HepG2 (cell line): ENCODE data around the gene PIM1. TPM values are rescaled to one million over a fixed set of nuclear protein-coding genes. Genes with fewer than 3 reads are reported as not detected.

Source experiments
- CCDC6 ChIP-seq: sonication (generic); formaldehyde crosslinking; IDR thresholded peaks from 2 replicates; pipeline ENCODE4 v1.8.1; 2022; ENCODE audit warnings: mild to moderate bottlenecking, missing genetic modification reagents, moderate library complexity
- CEBPZ ChIP-seq: IDR thresholded peaks from 2 replicates; pipeline ENCODE4 v1.6.1; 2012; ENCODE audit warnings: low read length, improper control_type of control experiment
- GPBP1L1 ChIP-seq: sonication (generic); formaldehyde crosslinking; IDR thresholded peaks from 2 replicates; pipeline ENCODE4 v1.5.0; 2020; ENCODE audit warnings: mild to moderate bottlenecking, missing genetic modification reagents
- MIER2 ChIP-seq: IDR thresholded peaks from 2 replicates; pipeline ENCODE4 v1.6.1; 2016; ENCODE audit warnings: missing biosample characterization, missing genetic modification reagents
- PAXIP1 ChIP-seq: sonication (generic); formaldehyde crosslinking; conservative IDR thresholded peaks from 2 replicates; pipeline ENCODE4 v1.4.0; 2020; ENCODE audit warnings: mild to moderate bottlenecking, missing genetic modification reagents, moderate library complexity
- SIX1 ChIP-seq: sonication (generic); formaldehyde crosslinking; IDR thresholded peaks from 2 replicates; pipeline ENCODE4 v1.4.0; 2020; ENCODE audit warnings: missing genetic modification reagents, borderline replicate concordance
- SNRNP70 ChIP-seq: fragments of 200-400 bp; formaldehyde crosslinking; IDR thresholded peaks from 2 replicates; pipeline ENCODE4 v1.6.1; 2017; ENCODE audit warnings: mild to moderate bottlenecking, low read depth, low read length, moderate library complexity
- SP140L ChIP-seq: sonication (generic); formaldehyde crosslinking; IDR thresholded peaks from 2 replicates; pipeline ENCODE4 v1.4.0; 2020; ENCODE audit warnings: missing genetic modification reagents, borderline replicate concordance
- STAT5B ChIP-seq: sonication (generic); formaldehyde crosslinking; IDR thresholded peaks from 2 replicates; pipeline ENCODE4 v1.4.0; 2020; ENCODE audit warnings: missing genetic modification reagents
- ZC3H13 ChIP-seq: sonication (generic); formaldehyde crosslinking; IDR thresholded peaks from 2 replicates; pipeline ENCODE4 v1.8.1; 2023; ENCODE audit warnings: mild to moderate bottlenecking, missing genetic modification reagents, moderate library complexity
- ZFP91 ChIP-seq: sonication (generic); formaldehyde crosslinking; IDR thresholded peaks from 2 replicates; pipeline ENCODE4 v1.9.0; 2022; ENCODE audit warnings: missing genetic modification reagents, mild to moderate bottlenecking, borderline replicate concordance
- ZNF331 ChIP-seq: sonication (generic); formaldehyde crosslinking; IDR thresholded peaks from 2 replicates; pipeline ENCODE4 v1.4.0; 2020; ENCODE audit warnings: missing genetic modification reagents
- ZNF451 ChIP-seq: sonication (generic); formaldehyde crosslinking; IDR thresholded peaks from 2 replicates; pipeline ENCODE4 v1.5.0; 2020; ENCODE audit warnings: mild to moderate bottlenecking, missing genetic modification reagents
- ZNF580 ChIP-seq: IDR thresholded peaks from 2 replicates; pipeline ENCODE4 v1.6.1; 2016; ENCODE audit warnings: low read depth, borderline replicate concordance
- ZNF781 ChIP-seq: sonication (generic); formaldehyde crosslinking; IDR thresholded peaks from 2 replicates; pipeline ENCODE4 v1.5.1; 2020; ENCODE audit warnings: borderline replicate concordance, mild to moderate bottlenecking, missing genetic modification reagents; ENCODE audit errors: not compliant biosample characterization
- ZNF788 ChIP-seq: sonication (generic); formaldehyde crosslinking; IDR thresholded peaks from 2 replicates; pipeline ENCODE4 v1.5.0; 2020; ENCODE audit warnings: mild to moderate bottlenecking, missing genetic modification reagents, borderline replicate concordance
- polyA plus RNA-seq, 8 experiments: library from polyadenylated mRNA; depleted of rRNA in 3 of 8; stranded (reverse) in 7 of 8; unstranded in 1 of 8; fragments of >200 nt; fragmentation: Illumina TruSeq in 4 of 8; extraction: Trizol in 4 of 8; gene quantifications; 2 replicates each; pipeline versions ENCODE4 v1.2.1 to v1.2.3, GENCODE V29; 2011 to 2016; ENCODE audit warnings: low read depth in 4 of 8, missing spikeins in 1 of 8, mixed read lengths in 1 of 8; ENCODE audit not compliant: insufficient read depth in 1 of 8
- total RNA-seq, 5 experiments: library from RNA; depleted of rRNA; stranded (reverse); fragments of >200 nt; fragmentation: Illumina TruSeq; extraction: Trizol; gene quantifications; 2 replicates each; pipeline ENCODE4 v1.2.3, GENCODE V29; 2016; ENCODE audit warnings: low read depth in 1 of 5

The PIM1 gene
- total and polyA plus RNA-seq, 2 of the 13 experiments (the other 11 are each of a cell fraction or from before 2014, with no cell fraction given): 29.4 to 117 TPM

GRCh38 chr6:37207903-37208456, 38.0 kb downstream of the PIM1 start (continued):
- TF ChIP-seq SNRNP70: no peak
- no peak for TF ChIP-seq ZNF451 (CRISPR knock-in tag)
- no peak for TF ChIP-seq CCDC6
- no peak for TF ChIP-seq MIER2 (CRISPR knock-in tag)
- peak; percentile 18; the same call in 1 of the 2 replicates for TF ChIP-seq ZFP91 (CRISPR knock-in tag)
- no peak for TF ChIP-seq ZC3H13
- no peak for TF ChIP-seq GPBP1L1 (CRISPR knock-in tag)
- TF ChIP-seq SP140L (CRISPR knock-in tag): no peak
- no peak for TF ChIP-seq STAT5B (CRISPR knock-in tag)
- peak; percentile 77; the same call in 1 of the 2 replicates for TF ChIP-seq ZNF580 (CRISPR knock-in tag)
- no peak for TF ChIP-seq ZNF331
- TF ChIP-seq ZNF781 (CRISPR knock-in tag): no peak
- peak; percentile 55; the same call in 1 of the 2 replicates for TF ChIP-seq SIX1 (CRISPR knock-in tag)
- TF ChIP-seq PAXIP1 (CRISPR knock-in tag): no peak
- TF ChIP-seq ZNF788 (CRISPR knock-in tag): no peak
- no peak for TF ChIP-seq CEBPZ
